NCI-H82 treated with DMSO at 0.1 percent for 48 hours (cell line): Measurements from ENCODE around the gene HPDL.
"Not testable (repeated sequence)": the region's sequence is repeated elsewhere in the genome, so short reads cannot be mapped to it uniquely, and the experiment has no call there.

Source experiments
- DNase-seq: peaks from one replicate; lab custom pipeline; 2025; ENCODE audit not compliant: unreplicated experiment; lab: John Stamatoyannopoulos, UW

Gene HPDL

GRCh38 chr1:45326627-45327623 lies at the start of gene HPDL:
Gene HPDL, plus strand, starts transcription at chr1:45326895. Its CDS starts 254 bp downstream, at chr1:45327149.
- peak; percentile 80 for DNase-seq

- no peak for DNase-seq
These were observed 44.3 kb upstream of the HPDL start for GRCh38 chr1:45282351-45282750.

- DNase-seq = not testable (repeated sequence)
These were observed 41.8 kb upstream of the HPDL start for GRCh38 chr1:45284858-45285257.

GRCh38 chr1:45286521-45286920 lies 40.2 kb upstream of the HPDL start:
- not testable (repeated sequence) for DNase-seq

GRCh38 chr1:45291002-45291401 lies 35.7 kb upstream of the HPDL start:
- DNase-seq = not testable (repeated sequence)

- no peak for DNase-seq
These were observed 35.0 kb upstream of the HPDL start for GRCh38 chr1:45291716-45292115.

GRCh38 chr1:45297666-45298356 lies 28.9 kb upstream of the HPDL start:
- no peak for DNase-seq

GRCh38 chr1:45299296-45299695 lies 27.4 kb upstream of the HPDL start:
- no peak for DNase-seq

- DNase-seq = peak; percentile 45
These were observed 26.6 kb upstream of the HPDL start for GRCh38 chr1:45299981-45300668.

- no peak for DNase-seq
These were observed 26.1 kb upstream of the HPDL start for GRCh38 chr1:45300669-45300997.

GRCh38 chr1:45302505-45303150 lies 24.1 kb upstream of the HPDL start:
- no peak for DNase-seq

GRCh38 chr1:45303520-45304310 lies 23.0 kb upstream of the HPDL start:
- peak; percentile 93 for DNase-seq

- no peak for DNase-seq
These were observed 22.2 kb upstream of the HPDL start for GRCh38 chr1:45304311-45305081.

- no peak for DNase-seq
These were observed 21.5 kb upstream of the HPDL start for GRCh38 chr1:45305231-45305630.

- no peak for DNase-seq
These were observed 20.4 kb upstream of the HPDL start for GRCh38 chr1:45306319-45306718.

- no peak for DNase-seq
These were observed 19.8 kb upstream of the HPDL start for GRCh38 chr1:45306905-45307304.

GRCh38 chr1:45314266-45314665 lies 12.4 kb upstream of the HPDL start:
- no peak for DNase-seq

GRCh38 chr1:45317166-45317565 lies 9.5 kb upstream of the HPDL start:
- DNase-seq = peak; percentile 90

- no peak for DNase-seq
These were observed 6.9 kb upstream of the HPDL start for GRCh38 chr1:45319761-45320160.
